Activated T-cell treated with anti-CD3 and anti-CD28 coated beads, Interleukin-2, amount 50 U/mL, for 24 hours (primary cell): ENCODE data around the gene P2RX5.

ENCODE experiments used
- DNase-seq: peaks from one replicate; pipeline ENCODE4 v3.0.0-alpha.2; 2020
- H3K27ac Mint-ChIP-seq: 2 replicates; pipeline ENCODE4 v1.8.0; 2020; ENCODE audit warnings: mild to moderate bottlenecking, mixed read lengths
- H3K27me3 Mint-ChIP-seq: 2 replicates; pipeline ENCODE4 v1.8.0; 2020; ENCODE audit warnings: mixed read lengths
- H3K36me3 Mint-ChIP-seq: 2 replicates; pipeline ENCODE4 v1.8.0; 2020; ENCODE audit warnings: low read depth, mixed read lengths
- H3K4me1 Mint-ChIP-seq: 2 replicates; pipeline ENCODE4 v1.8.0; 2020; ENCODE audit warnings: low read depth, mixed read lengths
- H3K4me3 Mint-ChIP-seq: 2 replicates; pipeline ENCODE4 v1.8.0; 2020; ENCODE audit warnings: mild to moderate bottlenecking, moderate library complexity, mixed read lengths
- H3K9me3 Mint-ChIP-seq: 2 replicates; pipeline ENCODE4 v1.8.0; 2020; ENCODE audit warnings: mixed read lengths

P2RX5 gene

DNA sequence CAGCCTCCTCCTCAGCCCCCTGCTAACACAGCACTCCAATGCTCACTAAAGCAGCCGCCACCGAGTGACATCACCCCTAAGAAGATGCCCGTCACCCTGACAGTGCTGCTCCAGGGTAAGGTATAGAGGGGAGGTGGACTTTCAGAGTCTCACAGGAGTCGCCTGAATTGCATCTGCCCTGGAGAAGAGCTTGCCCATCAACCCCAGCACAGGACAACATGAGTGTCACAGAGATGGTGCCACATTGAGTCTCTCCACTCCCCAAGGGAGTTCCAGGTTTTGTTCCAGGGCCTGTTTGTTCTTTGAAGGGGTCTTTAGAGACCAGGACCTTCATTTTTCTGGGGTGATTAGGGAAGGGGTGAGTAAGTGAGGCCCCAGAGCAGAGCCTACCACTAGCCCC is 2.2 kb upstream of the P2RX5 start:
- no peak overlapping the region for H3K27ac Mint-ChIP-seq
- no peak overlapping the region for H3K4me3 Mint-ChIP-seq
- H3K36me3 Mint-ChIP-seq = peaks cover 25% of the 10 kb centered on the region
- peaks cover 13% of the 10 kb centered on the region for H3K9me3 Mint-ChIP-seq
- H3K27me3 Mint-ChIP-seq = no peaks in the 10 kb centered on the region
- DNase-seq = no peak
- peaks cover 19% of the 10 kb centered on the region for H3K4me1 Mint-ChIP-seq

DNA sequence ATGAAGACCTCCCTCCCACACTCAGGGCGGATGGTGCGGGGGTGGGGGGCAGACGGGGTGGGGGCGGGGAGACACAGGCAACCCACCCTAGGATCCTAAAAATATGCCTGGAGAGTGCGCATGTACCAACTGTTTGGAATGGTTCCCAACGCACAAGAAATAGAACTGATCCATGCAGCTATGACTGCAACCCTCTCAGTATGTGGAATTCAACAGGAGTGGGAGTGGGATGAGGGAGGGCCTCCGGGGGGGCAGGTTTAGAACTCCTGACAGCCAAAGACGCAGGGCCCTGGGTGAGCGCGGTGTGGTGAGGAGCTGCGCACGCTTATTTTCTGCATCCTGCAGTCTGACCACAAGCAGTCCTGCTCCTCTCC is 1.1 kb upstream of the P2RX5 start:
- peaks cover 21% of the 10 kb centered on the region for H3K4me1 Mint-ChIP-seq
- no peak overlapping the region for H3K4me3 Mint-ChIP-seq
- H3K36me3 Mint-ChIP-seq = peaks cover 19% of the 10 kb centered on the region
- DNase-seq = no peak
- H3K9me3 Mint-ChIP-seq = peaks cover 6% of the 10 kb centered on the region
- no peaks in the 10 kb centered on the region for H3K27me3 Mint-ChIP-seq
- no peak overlapping the region for H3K27ac Mint-ChIP-seq

DNA sequence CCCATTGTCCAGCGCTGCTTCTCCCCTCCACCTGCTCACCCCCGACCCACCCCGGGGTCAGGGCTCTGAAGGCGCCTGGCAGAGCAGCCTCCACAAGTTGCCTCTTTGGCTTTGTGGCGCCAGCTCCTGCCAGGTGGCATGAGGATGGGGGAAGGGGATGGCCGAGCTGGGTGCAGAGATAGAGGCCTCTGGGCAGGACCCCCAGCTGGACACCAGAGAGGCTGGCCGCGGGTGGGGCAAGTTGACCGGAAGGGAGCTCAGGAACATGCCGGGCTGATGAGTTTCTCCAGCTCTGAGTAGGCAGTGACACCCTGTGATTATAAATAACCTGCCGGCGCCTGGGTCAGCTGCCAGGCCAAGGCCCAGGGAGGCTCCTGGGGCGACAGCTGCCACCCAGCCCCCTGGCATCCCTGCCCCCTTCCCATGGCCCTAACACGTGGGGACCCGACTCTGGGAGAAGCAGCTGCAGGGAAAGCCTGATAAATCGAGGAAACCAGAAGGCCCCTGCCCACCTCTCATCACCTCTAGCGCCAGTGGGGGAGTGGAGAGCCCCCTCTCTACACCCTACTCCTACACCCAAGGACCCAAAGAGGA is 729 bp downstream of the P2RX5 start:
- DNase-seq = no peak
- H3K27me3 Mint-ChIP-seq = no peaks in the 10 kb centered on the region
- H3K36me3 Mint-ChIP-seq = peaks cover 26% of the 10 kb centered on the region
- peak overlapping the region; percentile 78 for H3K27ac Mint-ChIP-seq
- H3K4me3 Mint-ChIP-seq = peak overlapping the region; percentile 85
- H3K4me1 Mint-ChIP-seq = peaks cover 22% of the 10 kb centered on the region
- peaks cover 4% of the 10 kb centered on the region for H3K9me3 Mint-ChIP-seq

DNA sequence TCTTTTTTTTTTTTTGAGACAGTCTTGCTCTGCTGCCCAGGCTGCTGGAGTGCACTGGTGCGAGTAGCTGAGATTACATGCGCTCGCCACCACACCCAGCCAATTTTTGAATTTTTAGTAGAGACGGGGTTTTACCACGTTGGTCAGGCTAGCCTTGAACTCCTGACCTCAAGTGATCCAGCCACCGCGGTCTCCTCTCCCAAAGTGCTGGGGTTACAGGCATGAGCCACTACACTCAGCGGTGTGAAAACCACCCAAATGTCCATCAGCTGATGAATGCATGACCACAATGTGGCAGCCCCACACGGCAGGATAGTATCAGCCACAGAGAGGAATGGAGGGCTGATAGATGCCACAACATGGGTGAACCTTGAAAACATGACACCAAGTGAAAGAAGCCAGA is 2.1 kb downstream of the P2RX5 start:
- Mint-ChIP-seq H3K27ac (peak overlapping the region; percentile 83), H3K4me3 (peak overlapping the region; percentile 85), H3K27me3 (no peaks in the 10 kb centered on the region), H3K36me3 (peaks cover 32% of the 10 kb centered on the region), H3K9me3 (peaks cover 4% of the 10 kb centered on the region), H3K4me1 (peaks cover 22% of the 10 kb centered on the region)
- peak; percentile 58 for DNase-seq

DNA sequence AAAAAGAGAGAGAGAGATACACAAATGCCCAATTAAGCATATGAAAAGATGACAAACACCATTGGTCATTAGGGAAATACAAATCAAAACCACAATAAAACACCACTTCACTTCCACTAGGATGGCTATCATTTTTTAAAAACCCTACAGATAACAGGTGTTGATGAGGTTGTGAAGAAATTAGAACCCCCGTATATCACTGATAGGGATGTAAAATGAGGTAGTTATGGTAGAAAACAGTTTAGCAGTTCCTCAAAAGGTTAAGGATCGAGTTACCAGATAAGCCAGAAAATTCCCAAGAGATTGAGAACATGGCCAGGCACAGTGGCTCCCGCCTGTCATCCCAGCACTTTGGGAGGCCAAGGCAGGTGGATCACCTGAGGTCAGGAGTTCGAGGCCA is 2.8 kb downstream of the P2RX5 start:
- Mint-ChIP-seq H3K27ac (peak overlapping the region; percentile 59), H3K27me3 (no peaks in the 10 kb centered on the region), H3K36me3 (peaks cover 38% of the 10 kb centered on the region), H3K4me3 (peak overlapping the region; percentile 20), H3K9me3 (peaks cover 4% of the 10 kb centered on the region), H3K4me1 (peaks cover 22% of the 10 kb centered on the region)
- no peak for DNase-seq

DNA sequence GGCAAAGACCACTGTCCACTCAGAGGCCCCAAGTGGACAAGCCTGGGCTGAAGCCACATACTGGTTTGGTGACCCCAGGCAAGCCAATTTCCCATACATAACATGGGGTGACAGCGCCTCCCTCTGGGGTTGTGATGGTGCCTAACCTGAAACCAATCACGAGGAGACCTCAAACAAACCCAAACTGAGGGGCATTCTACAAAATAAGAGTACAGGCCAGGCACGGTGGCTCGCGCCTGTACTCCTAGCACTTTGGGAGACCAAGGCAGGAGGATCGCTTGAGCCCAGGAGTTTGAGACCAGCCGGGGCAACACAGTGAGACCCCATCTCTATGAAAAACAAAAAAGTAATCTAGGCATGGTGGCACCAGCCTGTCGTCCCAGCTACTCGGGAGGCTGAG is 3.6 kb downstream of the P2RX5 start:
- Mint-ChIP-seq H3K4me1 (peaks cover 22% of the 10 kb centered on the region), H3K4me3 (no peak overlapping the region), H3K27me3 (no peaks in the 10 kb centered on the region), H3K9me3 (no peaks in the 10 kb centered on the region), H3K36me3 (peaks cover 41% of the 10 kb centered on the region), H3K27ac (no peak overlapping the region)
- DNase-seq = no peak

- no peak for DNase-seq
- Mint-ChIP-seq H3K27ac (no peak overlapping the region), H3K27me3 (no peaks in the 10 kb centered on the region), H3K4me1 (peaks cover 19% of the 10 kb centered on the region), H3K36me3 (peaks cover 41% of the 10 kb centered on the region), H3K9me3 (no peaks in the 10 kb centered on the region), H3K4me3 (no peak overlapping the region)
Observed at GRCh38 chr17:3691617-3692067, 4.3 kb downstream of the P2RX5 start.

DNA sequence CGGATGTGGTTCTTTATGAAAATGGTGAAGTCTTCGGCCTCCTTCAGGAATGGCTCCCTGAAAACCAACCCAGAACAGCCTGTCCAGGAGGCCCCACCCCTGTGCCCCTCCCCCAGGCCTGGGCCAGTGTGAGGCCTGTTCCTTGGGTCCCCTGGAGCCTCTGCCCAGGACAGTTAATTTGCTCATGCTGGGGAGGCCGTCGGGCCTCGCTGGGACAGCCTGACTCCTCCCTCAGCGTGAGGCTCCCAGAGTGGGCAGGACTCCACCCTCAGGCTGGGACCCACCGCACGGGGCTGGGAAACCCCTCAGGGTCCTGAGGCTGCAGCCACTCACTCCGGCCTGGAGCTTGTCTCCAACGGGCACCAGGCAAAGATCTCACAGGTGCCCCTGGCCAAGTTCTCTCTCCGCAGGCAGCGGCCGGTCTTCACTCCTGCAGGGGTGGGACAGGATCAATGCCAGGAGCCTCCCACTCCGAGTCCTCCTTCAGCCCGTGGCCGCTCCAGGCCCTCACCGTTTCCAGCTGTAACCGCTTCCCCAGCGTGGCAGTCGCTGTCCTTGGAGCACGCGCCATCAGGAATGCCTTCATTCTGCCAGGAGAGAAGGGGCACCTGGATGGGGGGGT is 5.8 kb downstream of the P2RX5 start:
- no peak overlapping the region for H3K27ac Mint-ChIP-seq
- no peaks in the 10 kb centered on the region for H3K27me3 Mint-ChIP-seq
- DNase-seq = no peak
- peaks cover 38% of the 10 kb centered on the region for H3K36me3 Mint-ChIP-seq
- H3K4me3 Mint-ChIP-seq = no peak overlapping the region
- H3K9me3 Mint-ChIP-seq = no peaks in the 10 kb centered on the region
- peaks cover 16% of the 10 kb centered on the region for H3K4me1 Mint-ChIP-seq

- Mint-ChIP-seq H3K9me3 (no peaks in the 10 kb centered on the region), H3K4me3 (no peak overlapping the region), H3K27me3 (no peaks in the 10 kb centered on the region), H3K4me1 (peaks cover 12% of the 10 kb centered on the region), H3K36me3 (peaks cover 42% of the 10 kb centered on the region), H3K27ac (no peak overlapping the region)
- DNase-seq = no peak
Observed at GRCh38 chr17:3689262-3690093, 6.5 kb downstream of the P2RX5 start.

DNA sequence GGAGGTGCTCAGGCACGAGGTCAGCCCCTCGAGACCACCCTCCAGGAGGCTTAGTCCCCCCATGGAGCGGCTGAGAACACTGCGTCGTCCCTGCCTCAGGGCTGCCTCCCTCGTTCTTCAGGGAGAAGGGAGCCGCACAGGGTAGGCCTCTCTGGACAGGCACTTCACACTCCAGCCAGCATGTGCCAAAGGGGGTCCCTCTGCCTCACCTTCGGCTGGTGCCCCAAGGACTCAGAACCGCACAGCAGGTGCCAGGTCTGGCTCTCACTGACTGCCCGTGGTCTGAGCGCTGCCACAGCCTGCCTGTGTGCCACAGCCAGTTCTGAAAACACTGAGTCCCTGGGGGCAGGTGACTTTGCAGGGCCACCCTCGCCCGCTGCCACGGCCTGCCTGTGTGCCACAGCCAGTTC is 7.1 kb downstream of the P2RX5 start:
- H3K4me3 Mint-ChIP-seq = no peak overlapping the region
- no peaks in the 10 kb centered on the region for H3K27me3 Mint-ChIP-seq
- DNase-seq = no peak
- peaks cover 6% of the 10 kb centered on the region for H3K4me1 Mint-ChIP-seq
- peaks cover 45% of the 10 kb centered on the region for H3K36me3 Mint-ChIP-seq
- no peaks in the 10 kb centered on the region for H3K9me3 Mint-ChIP-seq
- H3K27ac Mint-ChIP-seq = no peak overlapping the region

DNA sequence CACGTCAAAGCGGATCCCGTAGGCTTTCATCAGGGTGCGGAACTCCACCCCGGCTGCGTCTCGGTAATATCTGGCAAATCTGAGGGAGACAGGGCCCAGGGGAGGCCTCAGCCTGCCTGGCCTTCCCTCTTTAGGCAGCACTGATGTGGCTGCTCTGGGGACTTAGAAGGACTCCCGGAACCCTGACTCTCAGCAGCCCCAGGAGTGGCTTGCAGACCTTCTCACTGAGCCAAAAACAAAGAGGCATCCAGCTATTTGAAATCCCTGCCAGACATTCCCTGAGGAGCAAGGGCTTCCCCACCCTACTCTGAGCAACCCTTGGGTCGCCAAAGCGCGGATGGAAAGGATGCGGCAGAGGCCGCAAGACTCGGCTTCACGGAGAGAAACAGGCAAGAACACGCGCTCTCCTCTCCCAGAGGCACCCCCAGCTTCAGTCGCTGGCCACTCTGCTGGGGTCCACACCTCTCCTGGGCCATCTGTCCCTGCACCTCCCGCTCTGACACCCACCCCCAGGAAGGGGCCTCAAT is 7.9 kb downstream of the P2RX5 start:
- H3K4me1 Mint-ChIP-seq = peaks cover 6% of the 10 kb centered on the region
- H3K36me3 Mint-ChIP-seq = peaks cover 49% of the 10 kb centered on the region
- H3K4me3 Mint-ChIP-seq = no peak overlapping the region
- no peak for DNase-seq
- H3K27me3 Mint-ChIP-seq = no peaks in the 10 kb centered on the region
- no peak overlapping the region for H3K27ac Mint-ChIP-seq
- no peaks in the 10 kb centered on the region for H3K9me3 Mint-ChIP-seq

DNA sequence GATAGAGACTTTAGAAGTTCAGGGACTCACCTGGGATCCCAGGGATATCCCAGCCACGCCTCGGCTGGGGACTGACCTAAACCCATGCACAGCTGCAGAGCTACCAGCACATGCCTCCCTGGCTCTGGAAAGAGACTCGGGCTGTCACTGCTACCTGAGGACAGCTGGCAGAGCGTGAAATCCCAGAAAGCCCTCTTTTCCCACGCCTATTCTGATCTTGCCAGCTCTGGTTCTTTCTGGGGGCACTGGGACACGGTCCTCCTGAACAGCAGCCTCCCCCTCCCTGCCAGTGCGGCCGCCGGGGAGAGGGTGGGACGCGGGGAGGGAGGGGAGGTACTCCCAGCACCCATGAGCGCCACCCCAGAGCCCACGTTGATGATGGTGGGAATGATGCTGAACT is 10.8 kb downstream of the P2RX5 start:
- Mint-ChIP-seq H3K27ac (no peak overlapping the region), H3K36me3 (peaks cover 54% of the 10 kb centered on the region), H3K27me3 (no peaks in the 10 kb centered on the region), H3K4me1 (peaks cover 9% of the 10 kb centered on the region), H3K9me3 (no peaks in the 10 kb centered on the region), H3K4me3 (no peak overlapping the region)
- no peak for DNase-seq

DNA sequence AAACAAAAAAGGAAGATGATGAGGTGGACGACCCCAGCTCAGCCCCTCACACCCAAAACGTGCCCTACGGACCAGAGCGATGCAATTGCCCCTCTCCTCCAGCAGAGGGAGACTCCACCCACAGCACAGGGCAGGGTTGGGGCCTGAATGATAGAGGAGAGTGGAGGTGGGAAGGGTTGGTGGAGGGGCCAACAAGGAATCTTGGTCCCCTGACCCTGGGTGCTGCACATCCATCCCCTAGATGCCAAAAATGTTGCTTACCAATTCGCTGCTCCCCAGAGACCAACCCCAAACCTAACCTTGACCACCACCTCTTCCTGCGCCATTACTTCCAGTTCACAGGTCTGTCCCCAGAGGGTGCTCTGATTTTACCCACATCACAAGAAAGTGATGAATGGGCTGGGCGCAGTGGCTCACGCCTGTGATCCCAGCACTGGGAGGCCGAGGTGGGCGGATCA is 12.9 kb downstream of the P2RX5 start:
- no peaks in the 10 kb centered on the region for H3K9me3 Mint-ChIP-seq
- peaks cover 52% of the 10 kb centered on the region for H3K36me3 Mint-ChIP-seq
- DNase-seq = peak; percentile 76
- H3K27me3 Mint-ChIP-seq = no peaks in the 10 kb centered on the region
- peak overlapping the region; percentile 69 for H3K27ac Mint-ChIP-seq
- no peak overlapping the region for H3K4me3 Mint-ChIP-seq
- peaks cover 9% of the 10 kb centered on the region for H3K4me1 Mint-ChIP-seq

DNA sequence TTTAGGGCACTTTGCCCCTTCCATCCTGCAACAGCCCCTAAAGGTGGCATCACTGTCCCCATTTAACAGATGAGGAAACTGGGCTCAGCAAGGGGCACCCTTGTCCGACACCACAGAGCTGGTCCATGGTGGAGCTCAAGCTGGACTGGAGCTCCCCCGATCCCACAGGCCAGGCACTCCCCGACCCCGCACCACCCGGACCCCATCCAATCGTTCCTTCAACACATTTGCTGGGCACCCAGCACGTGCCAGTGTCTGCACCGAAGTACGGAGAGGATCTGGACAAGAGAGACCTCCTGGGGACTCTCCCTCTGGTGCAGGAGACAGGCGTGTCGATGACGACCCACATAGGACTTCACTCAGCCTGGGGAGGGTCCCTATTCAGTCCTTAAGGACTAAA is 13.9 kb downstream of the P2RX5 start:
- Mint-ChIP-seq H3K4me3 (no peak overlapping the region), H3K4me1 (peaks cover 9% of the 10 kb centered on the region), H3K36me3 (peaks cover 60% of the 10 kb centered on the region), H3K27me3 (no peaks in the 10 kb centered on the region), H3K27ac (no peak overlapping the region), H3K9me3 (no peaks in the 10 kb centered on the region)
- DNase-seq = no peak

DNA sequence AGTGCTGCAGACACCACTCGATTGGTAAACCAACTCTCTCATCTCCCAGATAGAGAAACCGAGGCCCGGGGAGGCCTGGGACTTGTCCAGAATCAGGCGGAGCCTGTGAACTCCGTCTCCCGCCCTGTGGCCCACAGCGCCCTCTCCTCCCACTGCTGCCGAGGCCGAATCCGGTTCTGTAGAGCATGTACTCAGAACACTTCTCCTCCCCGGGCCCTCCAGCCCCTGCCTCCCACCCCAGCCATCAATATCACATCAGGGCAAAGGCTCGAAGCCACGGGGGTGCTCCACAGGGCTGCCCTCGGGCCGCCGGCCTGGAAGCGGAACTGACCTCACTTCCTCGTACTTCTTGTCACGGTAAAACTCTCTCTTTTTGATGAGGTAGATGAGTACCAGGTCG is 14.4 kb downstream of the P2RX5 start:
- Mint-ChIP-seq H3K4me1 (peaks cover 9% of the 10 kb centered on the region), H3K27ac (no peak overlapping the region), H3K36me3 (peaks cover 63% of the 10 kb centered on the region), H3K27me3 (no peaks in the 10 kb centered on the region), H3K9me3 (no peaks in the 10 kb centered on the region), H3K4me3 (no peak overlapping the region)
- DNase-seq = no peak
